ENCODE measurements around the gene WDR77.

Gene WDR77

DNA sequence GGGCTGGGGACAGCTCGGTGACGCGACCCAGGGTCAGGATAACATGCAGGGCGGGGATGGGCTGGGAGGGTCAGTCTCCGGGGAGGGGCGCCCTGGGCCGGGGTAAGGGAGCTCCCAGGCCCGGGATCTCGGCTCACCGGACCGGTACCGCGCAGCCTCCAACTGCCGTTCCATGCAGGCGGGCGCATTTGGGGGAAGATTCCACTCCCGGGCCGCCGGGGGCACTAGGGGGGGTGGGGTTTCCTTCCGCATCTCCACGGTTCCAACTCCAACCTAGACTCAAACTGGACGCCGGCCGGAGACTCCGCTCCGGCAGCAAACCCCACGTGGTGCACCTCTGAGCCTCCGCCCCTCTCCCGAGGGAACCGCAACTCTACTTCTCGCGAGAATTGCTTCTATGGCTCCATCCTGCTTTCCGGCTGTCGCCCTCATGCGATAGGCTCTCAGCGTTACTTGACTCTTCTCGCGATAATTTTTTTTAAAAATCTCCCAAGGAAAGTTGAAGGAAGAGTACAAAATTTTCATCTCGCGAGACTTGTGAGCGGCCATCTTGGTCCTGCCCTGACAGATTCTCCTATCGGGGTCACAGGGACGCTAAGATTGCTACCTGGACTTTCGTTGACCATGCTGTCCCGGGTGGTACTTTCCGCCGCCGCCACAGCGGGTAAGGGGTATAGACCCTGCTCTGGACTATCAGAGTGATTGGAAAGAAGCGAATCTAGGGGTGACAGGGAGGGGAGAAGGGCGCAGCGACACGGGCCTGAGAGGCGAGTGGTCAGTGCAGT is at the start of gene WDR77, which contains the start of gene ATP5PB:
Gene WDR77 (minus strand): TSS at position 339 of the 785 bp plus-strand sequence. CDS start 87 bp downstream, at position 252.
Gene ATP5PB (plus strand): TSS at position 547 of the 785 bp plus-strand sequence. CDS start 78 bp downstream, at position 625.
- TF ChIP-seq JUND (IDR thresholded peaks at IDR 0.05; ENCODE audit: low read depth): no peak
- in situ Hi-C loops (cut with HindIII; ENCODE audit: low pct_unique_long_range_greater_than_20kb, low sequenced_read_pairs): no loop called here
- peak; percentile 82 to 99 for DNase-seq (ENCODE audit: low read depth in 1 of 2, low spot score in 1 of 2)

DNA sequence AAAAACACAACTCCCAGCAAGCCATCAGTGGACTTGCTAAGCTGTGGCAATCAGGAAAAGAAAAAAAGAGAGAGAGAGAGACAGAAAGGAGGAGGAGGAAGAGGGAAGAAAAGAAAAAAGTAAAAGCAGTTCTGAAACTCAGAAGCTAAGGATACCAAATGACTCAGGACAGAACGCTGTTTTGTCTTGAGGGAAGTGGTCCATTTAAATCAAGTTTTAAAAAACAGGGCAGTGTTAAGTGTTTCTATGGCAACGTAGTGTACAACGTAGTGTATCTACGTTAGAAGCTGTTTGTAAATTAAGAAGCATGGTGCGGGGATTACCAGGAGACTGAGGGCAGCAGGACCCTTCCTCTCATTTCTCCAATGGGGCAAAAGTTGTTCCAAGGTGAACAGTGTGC is 48.5 kb upstream of the WDR77 start:
- in situ Hi-C loops (cut with HindIII; ENCODE audit: low pct_unique_long_range_greater_than_20kb, low sequenced_read_pairs): no loop called here
- TF ChIP-seq JUND (IDR thresholded peaks at IDR 0.05; ENCODE audit: low read depth): no peak
- no peak for DNase-seq (ENCODE audit: low read depth in 1 of 2, low spot score in 1 of 2)

DNA sequence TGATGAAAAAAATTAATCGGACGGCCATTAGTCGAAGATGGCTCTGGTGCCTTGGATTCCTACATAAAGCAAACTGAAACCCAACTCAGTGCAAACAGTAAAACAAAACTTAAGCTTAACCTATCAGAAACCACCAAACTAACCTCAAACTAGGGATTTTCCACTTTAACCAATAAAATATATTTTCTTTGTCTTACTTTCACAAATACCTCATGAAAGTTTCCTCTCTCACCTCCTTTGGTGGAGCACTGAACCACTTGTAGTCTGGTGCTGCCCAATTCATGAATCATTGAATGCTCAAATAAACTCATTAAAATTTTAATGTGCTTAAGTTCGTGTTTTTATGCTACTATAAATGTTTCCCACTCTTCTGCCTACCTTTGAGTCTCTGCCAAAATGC is 47.3 kb upstream of the WDR77 start:
- TF ChIP-seq JUND (IDR thresholded peaks at IDR 0.05; ENCODE audit: low read depth): no peak
- in situ Hi-C loops (cut with HindIII; ENCODE audit: low pct_unique_long_range_greater_than_20kb, low sequenced_read_pairs): no loop called here
- DNase-seq (ENCODE audit: low read depth in 1 of 2, low spot score in 1 of 2): no peak

DNA sequence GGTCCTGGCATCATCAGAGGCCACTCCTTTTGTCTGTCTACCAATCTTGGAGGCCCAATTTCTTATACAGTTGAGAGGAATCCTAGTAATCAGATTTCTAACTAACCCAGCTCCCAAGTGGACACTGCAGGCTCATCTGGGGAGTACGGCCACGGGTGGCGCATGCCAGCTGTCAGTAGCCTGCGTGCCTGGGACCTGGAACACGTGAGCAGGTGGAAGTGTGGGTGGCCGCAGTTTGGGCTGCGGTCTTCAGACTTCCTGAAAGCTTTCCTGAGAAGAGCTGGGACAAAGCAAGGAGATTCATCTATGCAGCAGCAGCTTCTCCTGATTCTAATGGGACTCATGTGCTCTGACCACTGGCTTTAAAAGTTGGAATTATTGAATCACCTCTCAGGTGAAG is 42.0 kb upstream of the WDR77 start:
- TF ChIP-seq JUND (IDR thresholded peaks at IDR 0.05; ENCODE audit: low read depth): no peak
- in situ Hi-C loops (cut with HindIII; ENCODE audit: low pct_unique_long_range_greater_than_20kb, low sequenced_read_pairs): no loop called here
- no peak for DNase-seq (ENCODE audit: low read depth in 1 of 2, low spot score in 1 of 2)

DNA sequence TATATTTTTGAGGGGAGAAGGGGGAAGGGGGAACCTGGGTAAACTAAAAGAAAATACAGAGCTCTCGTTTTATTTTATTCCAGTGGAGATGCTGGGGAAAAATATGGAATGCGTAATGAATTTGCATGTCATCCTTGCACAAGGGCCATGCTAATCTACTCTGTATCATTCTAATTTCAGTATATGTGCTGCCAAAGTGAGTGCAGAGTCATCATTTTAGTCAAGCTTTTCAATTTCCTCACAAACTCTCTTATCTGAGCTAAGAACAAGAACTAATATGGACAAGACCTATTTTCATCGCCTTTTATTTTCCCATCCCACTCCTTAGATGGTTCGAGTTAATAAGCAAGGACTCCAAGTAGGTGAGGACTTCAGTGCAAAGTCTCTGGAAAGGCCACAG is 41.2 kb upstream of the WDR77 start:
- no peak for TF ChIP-seq JUND (IDR thresholded peaks at IDR 0.05; ENCODE audit: low read depth)
- DNase-seq (ENCODE audit: low read depth in 1 of 2, low spot score in 1 of 2): no peak
- in situ Hi-C loops (cut with HindIII; ENCODE audit: low pct_unique_long_range_greater_than_20kb, low sequenced_read_pairs): no loop called here

DNA sequence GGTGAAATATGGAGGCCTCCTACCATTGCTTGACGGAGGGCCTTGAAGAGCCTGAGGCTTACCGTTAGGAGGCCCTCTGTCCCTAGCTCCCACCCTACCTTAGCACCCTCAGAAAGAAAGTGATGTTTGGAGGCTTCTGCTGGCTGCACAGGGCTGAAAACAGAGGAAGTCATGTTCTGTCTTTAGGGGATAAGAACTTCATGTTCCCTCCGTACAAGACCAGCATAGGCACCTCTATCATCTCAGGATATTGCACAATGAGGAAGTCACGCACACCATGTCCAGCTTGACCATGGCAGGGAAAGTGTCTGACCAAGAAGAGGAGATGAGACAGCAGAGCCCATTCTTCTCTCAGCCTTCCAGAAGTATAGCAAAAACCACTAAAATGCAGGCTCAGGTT is 40.5 kb upstream of the WDR77 start:
- no peak for DNase-seq (ENCODE audit: low read depth in 1 of 2, low spot score in 1 of 2)
- in situ Hi-C loops (cut with HindIII; ENCODE audit: low pct_unique_long_range_greater_than_20kb, low sequenced_read_pairs): no loop called here

DNA sequence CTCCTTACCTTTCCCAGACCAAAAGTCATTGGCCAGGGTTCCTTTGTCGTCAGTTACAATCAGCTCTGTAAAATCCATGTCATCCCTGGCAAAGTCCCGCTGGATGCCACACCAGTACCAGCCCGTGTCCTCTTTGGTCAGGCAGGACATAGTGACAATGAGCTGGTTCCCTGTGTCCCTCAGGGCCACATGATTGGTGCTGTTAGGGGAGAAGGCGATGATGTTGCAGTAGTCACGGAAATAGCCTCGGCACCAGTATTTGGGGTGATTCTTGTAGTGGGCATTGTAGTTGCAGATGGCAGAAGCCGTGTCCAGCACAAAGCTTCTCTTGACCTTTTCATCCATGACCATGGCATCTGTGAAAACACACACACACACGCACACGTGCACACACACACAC is 39.6 kb upstream of the WDR77 start:
- no peak for TF ChIP-seq JUND (IDR thresholded peaks at IDR 0.05; ENCODE audit: low read depth)
- in situ Hi-C loops (cut with HindIII; ENCODE audit: low pct_unique_long_range_greater_than_20kb, low sequenced_read_pairs): no loop called here
- DNase-seq (ENCODE audit: low read depth in 1 of 2, low spot score in 1 of 2): no peak

More for the DNA sequence above, 40.5 kb upstream of the WDR77 start:
- TF ChIP-seq JUND (IDR thresholded peaks at IDR 0.05; ENCODE audit: low read depth): no peak

DNA sequence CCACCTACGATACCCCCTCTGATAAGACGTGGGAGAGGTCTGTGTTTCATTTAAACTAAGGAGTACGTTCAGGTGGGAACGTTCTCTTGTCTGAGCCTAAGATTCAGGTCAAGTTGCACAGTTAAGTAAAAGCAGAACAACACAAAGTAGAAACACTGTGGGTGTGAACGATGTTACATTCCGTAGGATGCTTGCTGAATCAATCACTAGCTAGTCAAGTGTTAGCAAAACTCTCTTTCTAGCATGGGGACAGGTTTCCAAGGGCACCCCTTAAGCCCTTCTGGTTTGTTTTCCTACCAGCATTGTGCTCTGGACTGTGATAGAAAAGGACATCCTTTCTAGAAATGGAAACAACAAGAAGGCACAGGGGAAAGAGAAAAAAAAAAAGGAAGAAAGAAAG is 38.1 kb upstream of the WDR77 start:
- in situ Hi-C loops (cut with HindIII; ENCODE audit: low pct_unique_long_range_greater_than_20kb, low sequenced_read_pairs): no loop called here
- no peak for TF ChIP-seq JUND (IDR thresholded peaks at IDR 0.05; ENCODE audit: low read depth)
- DNase-seq (ENCODE audit: low read depth in 1 of 2, low spot score in 1 of 2): no peak

DNA sequence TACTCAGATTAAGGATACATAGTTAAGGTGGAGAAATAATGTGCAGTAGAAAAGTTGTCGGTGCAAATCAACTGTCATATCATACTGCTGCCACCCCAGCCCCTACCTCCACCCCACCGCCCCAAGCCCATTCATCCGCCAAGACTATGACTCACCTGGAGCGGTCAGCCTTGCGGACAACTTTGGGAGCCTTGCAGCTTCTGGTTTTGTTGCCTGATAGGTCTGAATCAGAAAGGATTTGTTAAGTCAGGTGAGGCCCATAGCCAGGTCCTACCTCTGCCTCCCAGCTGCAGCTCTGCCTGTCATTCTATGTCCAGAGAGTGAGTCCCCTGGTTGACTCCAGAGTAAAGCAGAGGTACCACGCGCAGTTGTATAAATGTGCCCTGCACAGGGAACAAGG is 37.4 kb upstream of the WDR77 start:
- no peak for TF ChIP-seq JUND (IDR thresholded peaks at IDR 0.05; ENCODE audit: low read depth)
- in situ Hi-C loops (cut with HindIII; ENCODE audit: low pct_unique_long_range_greater_than_20kb, low sequenced_read_pairs): no loop called here
- DNase-seq (ENCODE audit: low read depth in 1 of 2, low spot score in 1 of 2): no peak

DNA sequence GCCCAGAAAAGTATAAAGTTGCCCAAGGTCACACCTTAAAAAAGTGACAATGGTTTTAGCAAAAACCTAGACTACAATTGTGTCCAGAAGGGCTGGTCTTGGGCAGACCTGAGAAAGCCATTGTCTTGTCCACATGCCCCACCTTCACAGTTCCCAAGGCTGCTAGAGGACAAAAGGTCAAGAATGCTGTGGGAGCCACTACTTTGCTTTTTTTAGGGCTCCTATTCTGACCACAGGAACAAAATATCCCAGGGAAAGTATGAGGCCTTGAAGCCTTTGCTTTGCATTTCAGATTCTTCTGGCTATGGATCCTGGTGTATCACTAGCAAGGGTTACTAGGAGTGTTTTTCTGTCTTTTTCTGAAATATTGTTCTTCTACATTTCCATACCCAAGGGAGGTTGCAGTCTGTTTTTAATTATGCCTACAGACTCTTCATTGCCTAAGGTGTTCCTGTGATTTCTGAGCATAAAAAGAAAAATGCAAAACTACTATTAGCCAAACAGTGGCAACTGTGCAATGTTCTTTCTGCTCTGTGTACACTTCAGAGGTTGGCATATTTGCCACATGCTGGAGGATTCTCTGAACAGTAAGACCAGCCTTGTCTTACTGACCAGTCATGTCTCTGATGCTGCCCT is 35.5 kb upstream of the WDR77 start:
- TF ChIP-seq JUND (IDR thresholded peaks at IDR 0.05; ENCODE audit: low read depth): no peak
- in situ Hi-C loops (cut with HindIII; ENCODE audit: low pct_unique_long_range_greater_than_20kb, low sequenced_read_pairs): no loop called here
- no peak for DNase-seq (ENCODE audit: low read depth in 1 of 2, low spot score in 1 of 2)

DNA sequence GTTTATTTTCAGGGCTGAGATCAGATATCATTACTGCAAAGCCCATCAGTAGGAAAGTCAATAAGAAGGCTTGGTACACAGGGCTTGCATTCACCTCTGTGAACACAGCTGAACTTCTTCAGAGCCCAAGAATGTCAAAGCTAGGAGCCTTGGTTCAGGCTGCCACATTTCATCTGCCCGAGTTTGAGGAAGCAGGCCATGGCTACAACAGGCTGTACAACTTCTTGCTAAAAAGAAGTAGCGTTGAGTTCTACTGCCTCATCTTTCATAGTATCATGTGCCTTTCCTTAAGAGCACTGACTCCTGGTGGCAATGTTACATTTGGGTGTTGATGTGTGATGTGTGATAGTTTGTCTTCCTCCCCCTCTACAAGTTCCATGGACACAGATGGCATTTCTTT is 34.8 kb upstream of the WDR77 start:
- no peak for DNase-seq (ENCODE audit: low read depth in 1 of 2, low spot score in 1 of 2)
- TF ChIP-seq JUND (IDR thresholded peaks at IDR 0.05; ENCODE audit: low read depth): no peak
- in situ Hi-C loops (cut with HindIII; ENCODE audit: low pct_unique_long_range_greater_than_20kb, low sequenced_read_pairs): no loop called here

DNA sequence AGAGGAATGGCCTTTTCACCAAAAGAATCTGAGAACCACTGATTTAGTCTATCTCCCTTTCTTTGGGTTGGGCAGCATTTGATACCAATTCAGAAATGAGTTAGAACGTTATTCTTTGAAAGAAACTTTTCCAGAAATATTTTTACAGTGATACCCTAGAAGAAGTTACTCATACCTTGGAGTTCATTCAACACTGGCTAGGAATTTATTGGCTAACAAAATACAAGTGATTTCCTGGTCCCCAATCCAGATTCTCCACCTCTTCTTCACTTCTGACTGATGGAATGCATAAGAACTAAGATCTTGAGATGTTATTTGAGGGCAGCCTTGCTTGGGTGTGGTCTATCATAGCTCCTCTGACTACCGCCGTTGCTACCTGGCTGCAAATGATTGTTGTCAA is 34.1 kb upstream of the WDR77 start:
- in situ Hi-C loops (cut with HindIII; ENCODE audit: low pct_unique_long_range_greater_than_20kb, low sequenced_read_pairs): no loop called here
- TF ChIP-seq JUND (IDR thresholded peaks at IDR 0.05; ENCODE audit: low read depth): no peak
- DNase-seq (ENCODE audit: low read depth in 1 of 2, low spot score in 1 of 2): no peak

DNA sequence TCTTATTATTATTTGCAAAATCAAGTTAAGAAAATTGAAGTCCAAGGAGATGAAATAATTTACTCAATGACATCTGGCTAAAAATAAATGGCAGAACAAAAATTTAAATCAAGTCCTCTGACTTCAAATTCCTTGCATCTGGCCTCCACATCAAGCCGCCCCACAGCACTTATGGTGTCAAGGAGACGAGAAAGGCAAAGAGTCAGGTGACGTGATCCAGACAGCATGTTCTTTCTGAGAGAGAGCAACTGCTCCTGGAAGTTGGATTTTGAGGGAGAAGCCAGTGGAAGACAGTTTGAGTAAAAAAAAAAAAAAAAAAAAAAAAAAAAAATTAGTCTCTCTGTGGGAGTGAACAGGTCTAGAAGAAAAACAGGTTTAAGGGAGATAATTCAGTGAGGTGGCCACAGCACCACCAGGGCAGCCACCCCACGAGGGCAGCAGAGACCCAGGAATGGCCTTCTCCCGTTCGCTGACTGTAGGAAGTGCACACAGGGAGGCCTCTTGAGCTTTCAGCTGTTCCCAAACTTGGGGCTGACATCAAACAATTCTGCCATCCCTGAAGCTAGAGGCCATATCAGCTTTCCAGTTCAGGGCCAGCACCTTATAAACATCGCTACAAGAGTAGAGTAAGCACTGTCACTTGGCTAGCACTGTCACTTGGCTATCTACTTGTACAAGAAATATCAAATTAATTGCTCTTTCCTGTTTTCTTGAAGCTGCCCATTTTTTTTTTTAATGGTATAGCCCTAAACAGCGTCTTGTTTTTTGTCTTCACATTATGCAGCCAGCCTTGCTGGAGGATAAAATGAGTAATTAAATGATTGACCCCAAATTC is 32.5 kb upstream of the WDR77 start:
- in situ Hi-C loops (cut with HindIII; ENCODE audit: low pct_unique_long_range_greater_than_20kb, low sequenced_read_pairs): no loop called here
- TF ChIP-seq JUND (IDR thresholded peaks at IDR 0.05; ENCODE audit: low read depth): no peak
- peak; percentile 42 to 75 for DNase-seq (ENCODE audit: low read depth in 1 of 2, low spot score in 1 of 2)
